Nucleus accumbens (tissue), 56 donors: ENCODE data around the gene SERHL2.
"Not testable (repeated sequence)": the region's sequence is repeated elsewhere in the genome, so short reads cannot be mapped to it uniquely, and the experiment has no call there.

ENCODE experiments used
- DNase-seq, 56 donors: peaks; one replicate each; lab custom pipeline; 2025; lab: John Stamatoyannopoulos, UW

Gene SERHL2

GRCh38 chr22:42570580-42570979 lies 16.8 kb downstream of the SERHL2 start:
- not testable (repeated sequence) for DNase-seq

- DNase-seq: not testable (repeated sequence)
Measured at GRCh38 chr22:42571068-42571467, 17.3 kb downstream of the SERHL2 start.

- not testable (repeated sequence) for DNase-seq
Measured at GRCh38 chr22:42574046-42574445, 20.3 kb downstream of the SERHL2 start.

GRCh38 chr22:42574468-42574867 lies 20.7 kb downstream of the SERHL2 start:
- DNase-seq: not testable (repeated sequence)

GRCh38 chr22:42575996-42576574 lies 22.3 kb downstream of the SERHL2 start:
- DNase-seq: not testable (repeated sequence)

- DNase-seq: not testable (repeated sequence)
Measured at GRCh38 chr22:42577141-42577540, 23.4 kb downstream of the SERHL2 start.

- no peak for DNase-seq
Measured at GRCh38 chr22:42577623-42578240, 24.0 kb downstream of the SERHL2 start.

- DNase-seq: not testable (repeated sequence)
Measured at GRCh38 chr22:42580040-42580439, 26.3 kb downstream of the SERHL2 start.

GRCh38 chr22:42581194-42581761 lies 27.5 kb downstream of the SERHL2 start:
- DNase-seq: not testable (repeated sequence)

- DNase-seq: peak in 55 of 56 donors; percentile 5 to 87 (median 64)
Measured at GRCh38 chr22:42581762-42582716, 28.3 kb downstream of the SERHL2 start.

GRCh38 chr22:42582987-42583386 lies 29.2 kb downstream of the SERHL2 start:
- no peak for DNase-seq

GRCh38 chr22:42584364-42584940 lies 30.7 kb downstream of the SERHL2 start:
- no peak for DNase-seq

- DNase-seq: no peak
Measured at GRCh38 chr22:42585096-42585495, 31.3 kb downstream of the SERHL2 start.

- DNase-seq: no peak
Measured at GRCh38 chr22:42586381-42586780, 32.6 kb downstream of the SERHL2 start.

- no peak for DNase-seq
Measured at GRCh38 chr22:42587588-42588175, 33.9 kb downstream of the SERHL2 start.

GRCh38 chr22:42591987-42592386 lies 38.2 kb downstream of the SERHL2 start:
- no peak for DNase-seq

- DNase-seq: no peak
Measured at GRCh38 chr22:42595434-42595833, 41.7 kb downstream of the SERHL2 start.

GRCh38 chr22:42596336-42596735 lies 42.6 kb downstream of the SERHL2 start:
- DNase-seq: no peak

GRCh38 chr22:42596863-42597530 lies 43.2 kb downstream of the SERHL2 start:
- no peak for DNase-seq
